B cell (primary cell): Measurements from ENCODE around the gene ITPRIP. TPM values are rescaled to one million over a fixed set of nuclear protein-coding genes. Genes with fewer than 3 reads are reported as not detected.

ENCODE experiments used
- ATAC-seq: fragments of 200-7000 bp; cut with Tn5 transposase; one replicate; pipeline ENCODE4 v1.10.0; 2021; ENCODE audit warnings: low read depth, mild to moderate bottlenecking, moderate number of reproducible peaks, moderate library complexity
- CTCF ChIA-PET: fragments of 350-600 bp; sonication (Branson Sonifier 250); formaldehyde crosslinking; loops from one replicate; lab custom pipeline; 2021; ENCODE audit warnings: antibody characterized with exemption, inconsistent platforms; lab: Charles Lee
- POLR2A ChIA-PET: fragments of 350-600 bp; sonication (Branson Sonifier 250); formaldehyde crosslinking; loops from one replicate; lab custom pipeline; 2021; ENCODE audit warnings: antibody characterized with exemption; lab: Charles Lee
- DNase-seq: peaks from one replicate; pipeline ENCODE4 v3.0.0; 2013
- H2AFZ ChIP-seq: 2 replicates; pipeline ENCODE4 v1.6.1; 2012; ENCODE audit warnings: mild to moderate bottlenecking, low read depth, low read length; ENCODE audit not compliant: insufficient read depth, poor library complexity, severe bottlenecking
- H3K27ac ChIP-seq, 2 donors: 1 replicate in 1 of 2; 2 replicates in 1 of 2; pipeline ENCODE4 v1.5.1; 2012 to 2013; ENCODE audit warnings: low read length in 2 of 2, mild to moderate bottlenecking in 2 of 2, moderate library complexity in 1 of 2
- H3K27me3 ChIP-seq, 4 experiments: fragments of 200-600 bp in 1 of 4; sonication (generic) in 1 of 4; replicated peaks in 1 of 4; 1 replicate in 2 of 4; 2 replicates in 2 of 4; pipeline versions ENCODE4 v1.6.1 to v1.7.0; 2013 to 2016; ENCODE audit warnings: low read length in 3 of 4, mild to moderate bottlenecking in 2 of 4, mixed read lengths in 1 of 4, moderate library complexity in 1 of 4; ENCODE audit not compliant: insufficient read depth in 4 of 4, control insufficient read depth in 3 of 4; ENCODE audit errors: control extremely low read depth in 1 of 4
- H3K36me3 ChIP-seq, 2 experiments: replicated peaks in 1 of 2; 1 replicate in 1 of 2; 2 replicates in 1 of 2; pipeline versions ENCODE4 v1.6.1 to v1.7.1; 2013; ENCODE audit warnings: low read length in 1 of 2; ENCODE audit not compliant: insufficient read depth in 2 of 2, control insufficient read depth in 1 of 2; ENCODE audit errors: control extremely low read depth in 1 of 2, extremely low read depth in 1 of 2
- H3K4me1 ChIP-seq, 2 donors: fragments of 200-600 bp in 1 of 2; sonication (generic) in 1 of 2; 1 replicate in 1 of 2; 2 replicates in 1 of 2; pipeline versions ENCODE4 v1.5.1 to v1.6.1; 2013 to 2017; ENCODE audit warnings: low read length in 2 of 2; ENCODE audit not compliant: control insufficient read depth in 2 of 2, insufficient read depth in 2 of 2
- H3K4me2 ChIP-seq: replicated peaks from 2 replicates; pipeline ENCODE3; 2012; ENCODE audit warnings: mild to moderate bottlenecking, low read depth, low read length; ENCODE audit not compliant: poor library complexity, severe bottlenecking
- H3K4me3 ChIP-seq, 5 experiments: fragments of 200-600 bp in 1 of 5; sonication (generic) in 1 of 5; 1 replicate in 3 of 5; 2 replicates in 2 of 5; pipeline versions ENCODE4 v1.5.1 to v1.7.0; 2011 to 2016; ENCODE audit warnings: low read length in 4 of 5, mild to moderate bottlenecking in 4 of 5, low read depth in 2 of 5, control low read depth in 1 of 5, moderate library complexity in 1 of 5; ENCODE audit not compliant: insufficient read depth in 1 of 5; ENCODE audit errors: control extremely low read depth in 1 of 5, extremely low read depth in 1 of 5
- H3K79me2 ChIP-seq: fragments of 200-600 bp; sonication (generic); one replicate; pipeline ENCODE4 v1.6.0; 2016; ENCODE audit warnings: low read length; ENCODE audit not compliant: control insufficient read depth, insufficient read depth
- H3K9ac ChIP-seq: fragments of 200-600 bp; sonication (generic); 2 replicates; pipeline ENCODE4 v1.6.1; 2017; ENCODE audit warnings: mild to moderate bottlenecking, low read length, moderate library complexity
- H3K9me3 ChIP-seq, 3 donors: one replicate each; pipeline versions ENCODE4 v1.6.1 to v1.7.1; 2013; ENCODE audit warnings: low read length in 2 of 3; ENCODE audit not compliant: control insufficient read depth in 2 of 3, insufficient read depth in 1 of 3; ENCODE audit errors: control extremely low read depth in 1 of 3
- H4K20me1 ChIP-seq: 2 replicates; pipeline ENCODE4 v1.6.0; 2012; ENCODE audit warnings: mild to moderate bottlenecking, low read length; ENCODE audit not compliant: insufficient read depth, control insufficient read depth, poor library complexity, severe bottlenecking
- H3K27ac Mint-ChIP-seq: one replicate; pipeline ENCODE4 v1.8.0; 2021; ENCODE audit warnings: mixed read lengths
- H3K27me3 Mint-ChIP-seq: one replicate; pipeline ENCODE4 v1.8.0; 2021; ENCODE audit warnings: mixed read lengths
- H3K4me1 Mint-ChIP-seq: one replicate; pipeline ENCODE4 v1.8.0; 2021; ENCODE audit warnings: mixed read lengths
- H3K4me3 Mint-ChIP-seq: one replicate; pipeline ENCODE4 v1.8.0; 2021; ENCODE audit warnings: mixed read lengths
- H3K9me3 Mint-ChIP-seq: one replicate; pipeline ENCODE4 v1.8.0; 2022; ENCODE audit warnings: mixed read lengths; ENCODE audit not compliant: insufficient read depth
- CTCF ChIP-seq: fragments of 200-600 bp; IDR thresholded peaks from one replicate; pipeline ENCODE4 v1.8.0; 2022; ENCODE audit warnings: antibody characterized with exemption, mild to moderate bottlenecking
- EZH2 ChIP-seq: IDR thresholded peaks from 2 replicates; pipeline ENCODE4 v1.6.1; 2012; ENCODE audit warnings: borderline replicate concordance, low read depth, mild to moderate bottlenecking, moderate library complexity, low read length; ENCODE audit not compliant: insufficient read depth, poor library complexity, severe bottlenecking
- WGBS: methylation state at CpG from one replicate; pipeline ENCODE4 v1.1.5; 2013; ENCODE audit warnings: missing lambda C conversion rate; ENCODE audit not compliant: insufficient coverage; 5-methylcytosine and 5-hydroxymethylcytosine counted together
- intact Hi-C: fragments of 100-400 bp; cut with micrococcal nuclease; formaldehyde crosslinking; loops from one replicate; pipeline ENCODE4 v1.10.0; 2022
- polyA plus RNA-seq: library from polyadenylated mRNA; depleted of rRNA; stranded (reverse); fragments of >200 nt; gene quantifications from 2 replicates; pipeline ENCODE4 v1.2.3, GENCODE V29; 2012
- total RNA-seq, 2 donors: library from RNA; stranded (reverse); fragments of 120-200 nt in 1 of 2; gene quantifications; 1 replicate in 1 of 2; 2 replicates in 1 of 2; pipeline versions ENCODE4 v1.2.3 to v1.2.4, GENCODE V29; 2013 to 2022

Gene ITPRIP
- total and polyA plus RNA-seq, 2 donors (not counting 1 experiment from before 2014, with no cell fraction given), result 22.5 to 28.5 TPM

DNA sequence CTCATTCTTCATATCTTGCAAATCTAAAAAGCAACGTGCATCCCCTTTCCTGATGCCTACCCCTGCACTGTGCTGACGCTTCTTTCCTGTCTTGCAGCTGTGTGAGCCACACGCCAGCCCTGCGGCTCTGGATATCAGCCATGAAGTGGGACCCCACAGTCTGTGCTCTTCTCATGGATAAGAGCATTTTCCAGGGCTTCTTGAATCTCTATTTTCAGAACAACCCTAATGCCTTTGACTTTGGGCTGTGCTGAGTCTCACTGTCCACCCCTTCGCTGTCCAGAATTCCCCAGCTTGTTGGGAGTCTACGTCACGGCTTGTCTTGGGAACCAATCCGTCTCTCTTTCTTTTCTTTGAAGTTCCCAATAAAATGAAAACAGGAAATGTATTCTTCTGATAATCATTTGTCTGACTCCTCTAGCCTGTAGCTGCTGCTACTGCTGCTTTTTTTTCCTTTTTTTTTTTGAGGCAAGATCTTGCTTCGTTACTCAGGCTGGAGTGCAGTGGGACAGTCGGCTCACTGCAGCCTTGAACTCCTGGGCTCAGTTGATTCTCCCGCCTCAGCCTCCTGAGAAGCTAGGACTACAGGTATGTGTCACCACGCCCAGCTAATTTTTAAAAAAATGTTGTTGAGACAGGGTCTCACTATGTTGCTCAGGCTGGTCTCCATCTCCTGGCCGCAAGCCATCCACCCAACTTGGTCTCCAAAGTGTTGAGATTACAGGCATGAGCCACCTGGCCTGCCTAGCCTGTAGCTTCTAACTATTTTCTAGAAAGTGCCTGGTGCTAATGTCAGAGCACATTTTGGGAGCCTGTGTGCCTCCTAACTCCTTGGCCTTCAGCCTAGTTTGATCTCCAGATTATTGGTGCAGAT, 39.0 kb downstream of the ITPRIP start:
- H3K36me3 ChIP-seq, result no peaks in the 10 kb centered on the region
- no peak for DNase-seq
- no peak for ATAC-seq
- no peak overlapping the region for H3K27ac ChIP-seq
- Mint-ChIP-seq H3K4me1 (no peaks in the 10 kb centered on the region), H3K4me3 (no peak overlapping the region), H3K9me3 (no peaks in the 10 kb centered on the region), H3K27ac (no peak overlapping the region), H3K27me3 (peaks cover 26% of the 10 kb centered on the region)
- no peaks in the 10 kb centered on the region for H3K4me1 ChIP-seq
- POLR2A ChIA-PET, result no interaction called here
- no peaks in the 10 kb centered on the region for H4K20me1 ChIP-seq
- no peaks in the 10 kb centered on the region for H3K79me2 ChIP-seq
- H3K4me2 ChIP-seq, result no peak overlapping the region
- no peak overlapping the region for H2AFZ ChIP-seq
- no peak overlapping the region for H3K9ac ChIP-seq
- WGBS, result 74% methylated on average over 12 of the region's 13 CpGs
- no peak overlapping the region for H3K4me3 ChIP-seq
- no peak for TF ChIP-seq EZH2
- TF ChIP-seq CTCF, result no peak
- CTCF ChIA-PET, result interaction anchor here (0.7 to 3.1 kb wide), 6 partner anchors 8 to 51 kb away, joined by 3 to 24 read pairs (median 4); no protein-coding TSS in a partner anchor
- no peaks in the 10 kb centered on the region for H3K9me3 ChIP-seq
- intact Hi-C loops, result no loop called here
- peaks cover 0 to 17% (median 0%) of the 10 kb centered on the region in 4 experiments for H3K27me3 ChIP-seq
